HCT116 (cell line): Measurements from ENCODE around the gene DPPA4. TPM values are rescaled to one million over a fixed set of nuclear protein-coding genes. Genes with fewer than 3 reads are reported as not detected.

ENCODE experiments used
- ATAC-seq: fragments of 200-7000 bp; cut with Tn5 transposase; 2 replicates; pipeline ENCODE4 v1.9.1; 2020; ENCODE audit warnings: mild to moderate bottlenecking, moderate library complexity
- BruUV-seq: library from RNA; stranded (reverse); fragments of 400-500 nt; replicated peaks from 2 replicates; lab custom pipeline; 2021; lab: Mats Ljungman, UMichigan
- CTCF ChIA-PET: fragments of 300-600 bp; sonication (Branson Sonifier 250); formaldehyde crosslinking; loops from one replicate; lab custom pipeline; 2021; ENCODE audit warnings: antibody characterized with exemption; lab: Charles Lee
- POLR2A ChIA-PET: fragments of 300-600, 350-600 bp; sonication (Branson Sonifier 250); formaldehyde crosslinking; loops from one replicate; lab custom pipeline; 2021; ENCODE audit warnings: antibody characterized with exemption; lab: Charles Lee
- RAD21 ChIA-PET, 2 experiments: fragments of 300-600 bp; sonication (Branson Sonifier 250); formaldehyde crosslinking; loops; one replicate each; lab custom pipeline; 2023; ENCODE audit warnings: low total read pairs in 2 of 2; ENCODE audit not compliant: uncharacterized antibody in 2 of 2, unreplicated experiment in 2 of 2, low non-redundant PET in 1 of 2; lab: Charles Lee
- DNase-seq: peaks from one replicate; pipeline ENCODE4 v3.0.0-alpha.2; 2010; ENCODE audit warnings: low read depth, low spot score
- H2AFZ ChIP-seq: fragments of 200-600 bp; shearing (Covaris generic), sonication (generic); 2 replicates; pipeline ENCODE4 v1.6.1; 2017; ENCODE audit warnings: low read depth, mixed run types, mixed read lengths, antibody characterized with exemption, low read length; ENCODE audit not compliant: poor library complexity, severe bottlenecking
- H3K27ac ChIP-seq: 2 replicates; pipeline ENCODE4 v1.5.1; 2012; ENCODE audit warnings: low read depth, low read length
- H3K27me3 ChIP-seq: fragments of 200-600 bp; sonication (generic); 2 replicates; pipeline ENCODE4 v1.6.1; 2016; ENCODE audit warnings: mixed run types, low read length, mixed read lengths; ENCODE audit not compliant: insufficient read depth
- H3K36me3 ChIP-seq, 2 experiments: fragments of 200-500 bp in 1 of 2; fragments of 200-600 bp in 1 of 2; sonication (Bioruptor generic) in 1 of 2; sonication (generic) in 1 of 2; 2 replicates each; pipeline versions ENCODE4 v1.5.1 to v1.6.1; 2014 to 2016; ENCODE audit warnings: low read length in 2 of 2, inconsistent platforms in 1 of 2, mixed read lengths in 1 of 2, mixed run types in 1 of 2; ENCODE audit not compliant: insufficient read depth in 2 of 2, control insufficient read depth in 1 of 2
- H3K4me1 ChIP-seq, 2 experiments: fragments of 200-600 bp in 1 of 2; sonication (generic) in 1 of 2; 2 replicates each; pipeline versions ENCODE4 v1.5.1 to v1.6.1; 2012 to 2017; ENCODE audit warnings: low read length in 2 of 2, inconsistent platforms in 1 of 2, mild to moderate bottlenecking in 1 of 2, mixed read lengths in 1 of 2, mixed run types in 1 of 2, moderate library complexity in 1 of 2; ENCODE audit not compliant: insufficient read depth in 2 of 2, control insufficient read depth in 1 of 2
- H3K4me2 ChIP-seq: fragments of 200-600 bp; sonication (generic); 2 replicates; pipeline ENCODE4 v1.6.1; 2017; ENCODE audit warnings: mixed run types, low read length, mixed read lengths
- H3K4me3 ChIP-seq, 2 experiments: fragments of 200-600 bp in 1 of 2; sonication (generic) in 1 of 2; replicated peaks in 1 of 2; 2 replicates each; pipeline ENCODE4 v1.5.1; 2011 to 2016; ENCODE audit warnings: low read length in 2 of 2, control low read depth in 1 of 2, low read depth in 1 of 2, mild to moderate bottlenecking in 1 of 2, mixed read lengths in 1 of 2, mixed run types in 1 of 2
- H3K79me2 ChIP-seq: fragments of 200-600 bp; sonication (generic); 2 replicates; pipeline ENCODE4 v1.6.1; 2017; ENCODE audit warnings: mild to moderate bottlenecking, mixed run types, low read length, moderate library complexity, mixed read lengths; ENCODE audit not compliant: insufficient read depth
- H3K9ac ChIP-seq: fragments of 200-600 bp; sonication (generic); 2 replicates; pipeline ENCODE4 v1.6.1; 2016; ENCODE audit warnings: low read length, mixed read lengths
- H3K9me2 ChIP-seq: fragments of 200-600 bp; sonication (generic), shearing (Covaris generic); 2 replicates; pipeline ENCODE4 v1.6.1; 2017; ENCODE audit warnings: mixed run types, mild to moderate bottlenecking, moderate library complexity; ENCODE audit not compliant: insufficient read depth
- H3K9me3 ChIP-seq, 2 experiments: fragments of 200-500 bp in 1 of 2; fragments of 200-600 bp in 1 of 2; sonication (Bioruptor generic) in 1 of 2; sonication (generic) in 1 of 2; 2 replicates each; pipeline ENCODE4 v1.6.1; 2014 to 2017; ENCODE audit warnings: low read length in 2 of 2, mixed read lengths in 2 of 2, inconsistent platforms in 1 of 2, low read depth in 1 of 2, mild to moderate bottlenecking in 1 of 2, mixed run types in 1 of 2, moderate library complexity in 1 of 2; ENCODE audit not compliant: control insufficient read depth in 1 of 2, insufficient read depth in 1 of 2
- H4K20me1 ChIP-seq: fragments of 200-600 bp; sonication (generic), shearing (Covaris generic); 2 replicates; pipeline ENCODE4 v1.6.1; 2017; ENCODE audit warnings: mixed run types, mild to moderate bottlenecking, moderate library complexity; ENCODE audit not compliant: insufficient read depth
- CTCF ChIP-seq, 3 experiments: fragments of 200-600 bp in 1 of 3; sonication (generic) in 1 of 3; IDR thresholded peaks in 2 of 3; conservative IDR thresholded peaks in 1 of 3; 2 replicates each; pipeline ENCODE4 v1.5.1; 2012 to 2017; ENCODE audit warnings: low read depth in 2 of 3, low read length in 2 of 3, antibody characterized with exemption in 1 of 3, borderline replicate concordance in 1 of 3, control low read depth in 1 of 3, mild to moderate bottlenecking in 1 of 3, mixed read lengths in 1 of 3, mixed run types in 1 of 3, moderate library complexity in 1 of 3; ENCODE audit not compliant: insufficient read depth in 1 of 3
- ELF1 ChIP-seq: IDR thresholded peaks from 2 replicates; pipeline ENCODE4 v1.6.1; 2012; ENCODE audit warnings: low read depth, borderline replicate concordance
- EZH2 ChIP-seq: fragments of 200-600 bp; sonication (generic); IDR thresholded peaks from 2 replicates; pipeline ENCODE4 v1.6.1; 2017; ENCODE audit warnings: antibody characterized with exemption, mixed run types
- FOSL1 ChIP-seq: IDR thresholded peaks from 2 replicates; pipeline ENCODE4 v1.6.1; 2012; ENCODE audit warnings: low read depth
- MAX ChIP-seq: IDR thresholded peaks from 2 replicates; pipeline ENCODE4 v1.6.1; 2012
- RAD21 ChIP-seq: IDR thresholded peaks from 2 replicates; pipeline ENCODE4 v1.6.1; 2012; ENCODE audit warnings: low read depth, mild to moderate bottlenecking
- SP1 ChIP-seq: IDR thresholded peaks from 2 replicates; pipeline ENCODE4 v1.6.1; 2012; ENCODE audit warnings: low read depth
- SRF ChIP-seq: IDR thresholded peaks from 2 replicates; pipeline ENCODE4 v1.6.1; 2012; ENCODE audit warnings: low read depth
- TCF7L2 ChIP-seq: IDR thresholded peaks from 2 replicates; pipeline ENCODE4 v1.7.0; 2011; ENCODE audit warnings: borderline replicate concordance, inconsistent platforms; ENCODE audit not compliant: insufficient read depth, insufficient read length; ENCODE audit errors: extremely low read depth
- ZFX ChIP-seq: fragments of 450-650 bp; IDR thresholded peaks from 2 replicates; pipeline ENCODE4 v1.6.1; 2017
- ZNF274 ChIP-seq: fragments of 200-500 bp; sonication (Bioruptor generic); IDR thresholded peaks from 2 replicates; pipeline ENCODE4 v1.6.1; 2014; ENCODE audit warnings: mild to moderate bottlenecking, low read depth, low read length, inconsistent platforms
- intact Hi-C: fragments of 100-400 bp; cut with micrococcal nuclease; formaldehyde crosslinking; loops from 2 replicates; pipeline ENCODE4 v1.10.0; 2022
- total RNA-seq: library from RNA; stranded (reverse); gene quantifications from one replicate; pipeline ENCODE4 v1.2.1, GENCODE V29; 2021; ENCODE audit not compliant: unreplicated experiment
- TF ChIP-seq, protein P1 (sequence below): IDR thresholded peaks from 2 replicates; pipeline ENCODE4 v1.6.1; 2012
- TF ChIP-seq, protein P2 (sequence below): IDR thresholded peaks from 2 replicates; pipeline ENCODE4 v1.6.1; 2011; ENCODE audit warnings: mild to moderate bottlenecking, low read length, moderate library complexity; ENCODE audit not compliant: insufficient replicate concordance; ENCODE audit errors: extremely low read depth

DPPA4 gene
- total RNA-seq, 1 experiment from 2014 or later: 0.27 TPM

GRCh38 chr3:109338322-109338721 lies 976 bp upstream of the DPPA4 start:
- Histone ChIP-seq H3K27me3 (no peaks in the 10 kb centered on the region), H3K9me3 (no peaks in the 10 kb centered on the region), H3K9ac (no peak overlapping the region), H3K79me2 (no peaks in the 10 kb centered on the region), H2AFZ (no peak overlapping the region), H3K4me1 (no peaks in the 10 kb centered on the region), H3K4me3 (no peak overlapping the region), H3K27ac (no peak overlapping the region), H3K9me2 (no peaks in the 10 kb centered on the region), H3K4me2 (no peak overlapping the region), H4K20me1 (no peaks in the 10 kb centered on the region)
- ChIA-PET RAD21 (no interaction called here), CTCF (no interaction called here), POLR2A (no interaction called here)
- ATAC-seq (no peak), DNase-seq (no peak)
- intact Hi-C loops: no loop called here
- no TSS peak for BruUV-seq
- TF ChIP-seq MAX (no peak), CTCF (IDR thresholded peaks at IDR 0.05 in 2 of 3, conservative IDR thresholded peaks at IDR 0.05 in 1 of 3; ENCODE audit: borderline replicate concordance in 1 of 3, insufficient read depth in 1 of 3, low read depth in 2 of 3, low read length in 2 of 3) (no peak), ELF1 (no peak), TCF7L2 (no peak), SP1 (no peak), ZNF274 (no peak), RAD21 (no peak), EZH2 (no peak), ZFX (no peak), FOSL1 (no peak), SRF (no peak)
- TF ChIP-seq, protein P1, sequence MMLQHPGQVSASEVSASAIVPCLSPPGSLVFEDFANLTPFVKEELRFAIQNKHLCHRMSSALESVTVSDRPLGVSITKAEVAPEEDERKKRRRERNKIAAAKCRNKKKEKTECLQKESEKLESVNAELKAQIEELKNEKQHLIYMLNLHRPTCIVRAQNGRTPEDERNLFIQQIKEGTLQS: no peak
- TF ChIP-seq, protein P2, sequence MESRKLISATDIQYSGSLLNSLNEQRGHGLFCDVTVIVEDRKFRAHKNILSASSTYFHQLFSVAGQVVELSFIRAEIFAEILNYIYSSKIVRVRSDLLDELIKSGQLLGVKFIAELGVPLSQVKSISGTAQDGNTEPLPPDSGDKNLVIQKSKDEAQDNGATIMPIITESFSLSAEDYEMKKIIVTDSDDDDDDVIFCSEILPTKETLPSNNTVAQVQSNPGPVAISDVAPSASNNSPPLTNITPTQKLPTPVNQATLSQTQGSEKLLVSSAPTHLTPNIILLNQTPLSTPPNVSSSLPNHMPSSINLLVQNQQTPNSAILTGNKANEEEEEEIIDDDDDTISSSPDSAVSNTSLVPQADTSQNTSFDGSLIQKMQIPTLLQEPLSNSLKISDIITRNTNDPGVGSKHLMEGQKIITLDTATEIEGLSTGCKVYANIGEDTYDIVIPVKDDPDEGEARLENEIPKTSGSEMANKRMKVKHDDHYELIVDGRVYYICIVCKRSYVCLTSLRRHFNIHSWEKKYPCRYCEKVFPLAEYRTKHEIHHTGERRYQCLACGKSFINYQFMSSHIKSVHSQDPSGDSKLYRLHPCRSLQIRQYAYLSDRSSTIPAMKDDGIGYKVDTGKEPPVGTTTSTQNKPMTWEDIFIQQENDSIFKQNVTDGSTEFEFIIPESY: no peak
- TF ChIP-seq, all 23 proteins: peak for 0
- no peaks in the 10 kb centered on the region for H3K36me3 ChIP-seq
